Rectal smooth muscle tissue (tissue), 1 donor: ENCODE measurements around the gene LRRC40.
"Not testable (repeated sequence)": the region's sequence is repeated elsewhere in the genome, so short reads cannot be mapped to it uniquely, and the experiment has no call there.

ENCODE experiments used
- H3K27ac ChIP-seq: one replicate; pipeline ENCODE4 v1.7.0; 2013; ENCODE audit warnings: low read depth, low read length, inconsistent platforms
- H3K27me3 ChIP-seq: one replicate; pipeline ENCODE4 v1.7.0; 2013; ENCODE audit warnings: low read length; ENCODE audit not compliant: control insufficient read depth, insufficient read depth
- H3K36me3 ChIP-seq: one replicate; pipeline ENCODE4 v1.7.0; 2013; ENCODE audit warnings: low read length; ENCODE audit not compliant: control insufficient read depth, insufficient read depth
- H3K4me1 ChIP-seq: one replicate; pipeline ENCODE4 v1.7.0; 2013; ENCODE audit warnings: low read length; ENCODE audit not compliant: control insufficient read depth, insufficient read depth
- H3K4me3 ChIP-seq: one replicate; pipeline ENCODE4 v1.7.0; 2013; ENCODE audit warnings: low read length
- H3K9ac ChIP-seq: one replicate; pipeline ENCODE4 v1.7.0; 2013; ENCODE audit warnings: low read length

LRRC40 gene

DNA sequence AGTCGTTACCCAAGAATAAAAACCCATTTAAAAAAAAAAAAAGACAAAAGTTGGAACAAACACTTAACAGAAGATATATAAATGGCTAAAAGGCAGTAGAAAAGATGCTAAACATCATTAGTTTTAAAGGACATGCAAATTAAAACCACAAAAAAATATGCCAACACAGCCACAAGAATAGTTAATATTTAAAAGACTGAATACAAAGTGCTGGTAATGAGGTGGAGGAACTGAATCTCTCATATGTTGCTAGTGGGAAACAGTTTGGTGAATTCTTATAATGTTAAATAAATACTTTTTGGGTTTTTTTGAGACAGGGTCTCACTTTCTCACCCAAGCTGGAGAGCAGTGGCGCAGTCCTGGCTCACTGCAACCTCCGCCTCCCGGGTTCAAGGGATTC lies 10.0 kb downstream of the LRRC40 start:
- Histone ChIP-seq H3K36me3 (no peaks in the 10 kb centered on the region), H3K4me3 (no peak overlapping the region), H3K9ac (no peak overlapping the region), H3K27ac (no peak overlapping the region), H3K4me1 (no peaks in the 10 kb centered on the region), H3K27me3 (no peaks in the 10 kb centered on the region)

- H3K4me1 ChIP-seq, result no peaks in the 10 kb centered on the region
- no peak overlapping the region for H3K9ac ChIP-seq
- H3K36me3 ChIP-seq, result no peaks in the 10 kb centered on the region
- no peaks in the 10 kb centered on the region for H3K27me3 ChIP-seq
- no peak overlapping the region for H3K27ac ChIP-seq
- H3K4me3 ChIP-seq, result no peak overlapping the region
Measured at GRCh38 chr1:70194601-70195000, 10.8 kb downstream of the LRRC40 start.

- not testable (repeated sequence) for H3K9ac ChIP-seq, H3K27ac ChIP-seq, H3K36me3 ChIP-seq, H3K4me3 ChIP-seq, H3K27me3 ChIP-seq, H3K4me1 ChIP-seq
Measured at GRCh38 chr1:70192446-70192845, 12.9 kb downstream of the LRRC40 start.

- Histone ChIP-seq H3K27me3 (no peaks in the 10 kb centered on the region), H3K36me3 (no peaks in the 10 kb centered on the region), H3K4me3 (no peak overlapping the region), H3K4me1 (no peaks in the 10 kb centered on the region), H3K27ac (no peak overlapping the region), H3K9ac (no peak overlapping the region)
Measured at GRCh38 chr1:70190180-70190579, 15.2 kb downstream of the LRRC40 start.

DNA sequence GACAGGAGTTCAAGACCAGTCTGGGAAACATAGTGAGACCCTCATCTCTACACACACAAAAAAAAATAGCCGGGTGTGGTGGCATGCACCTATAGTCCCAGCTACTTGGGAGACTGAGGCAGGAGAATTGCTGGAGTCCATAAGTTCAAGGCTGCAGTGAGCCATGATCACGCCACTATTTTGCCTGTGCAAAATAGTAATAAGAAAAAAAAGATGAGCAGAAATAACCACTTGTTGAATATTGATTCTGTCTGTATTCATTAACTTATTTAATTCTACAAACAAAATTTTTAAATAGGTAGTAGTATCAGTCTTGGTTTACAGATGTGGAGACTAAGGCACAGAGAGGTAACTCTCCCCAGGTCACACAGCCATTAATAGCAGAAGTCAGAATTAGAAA lies 16.9 kb downstream of the LRRC40 start:
- Histone ChIP-seq H3K27me3 (no peaks in the 10 kb centered on the region), H3K27ac (no peak overlapping the region), H3K4me1 (no peaks in the 10 kb centered on the region), H3K9ac (no peak overlapping the region), H3K36me3 (no peaks in the 10 kb centered on the region), H3K4me3 (no peak overlapping the region)

GRCh38 chr1:70185181-70185580 lies 20.2 kb downstream of the LRRC40 start:
- not testable (repeated sequence) for H3K27me3 ChIP-seq, H3K27ac ChIP-seq, H3K4me1 ChIP-seq, H3K4me3 ChIP-seq, H3K9ac ChIP-seq, H3K36me3 ChIP-seq

- Histone ChIP-seq H3K27ac (no peak overlapping the region), H3K27me3 (no peaks in the 10 kb centered on the region), H3K9ac (no peak overlapping the region), H3K36me3 (no peaks in the 10 kb centered on the region), H3K4me3 (no peak overlapping the region), H3K4me1 (no peaks in the 10 kb centered on the region)
Measured at GRCh38 chr1:70171512-70171911, 33.9 kb downstream of the LRRC40 start.

GRCh38 chr1:70169018-70169839 lies 36.1 kb downstream of the LRRC40 start:
- Histone ChIP-seq H3K27me3 (no peaks in the 10 kb centered on the region), H3K36me3 (no peaks in the 10 kb centered on the region), H3K4me3 (no peak overlapping the region), H3K4me1 (no peaks in the 10 kb centered on the region), H3K27ac (no peak overlapping the region), H3K9ac (no peak overlapping the region)

DNA sequence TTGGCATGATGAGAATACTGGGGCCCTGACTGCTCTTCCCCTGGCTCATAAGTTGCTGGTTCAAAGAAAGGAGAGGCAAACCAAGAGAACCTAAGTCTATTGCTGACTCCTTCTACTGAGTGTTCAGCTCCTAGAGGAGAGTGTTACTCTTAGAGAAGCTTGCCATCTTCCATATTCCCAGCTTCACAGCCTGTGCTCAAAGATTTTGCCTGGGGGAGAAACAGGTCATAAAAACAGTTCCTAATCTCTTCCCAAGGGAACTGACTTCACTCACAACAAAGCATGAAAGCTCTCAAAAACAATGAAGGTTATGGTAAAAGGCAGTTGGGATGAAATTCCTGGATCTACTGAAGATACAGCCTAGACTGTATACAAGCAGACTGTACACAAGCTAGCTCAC lies 37.1 kb downstream of the LRRC40 start:
- no peaks in the 10 kb centered on the region for H3K36me3 ChIP-seq
- no peaks in the 10 kb centered on the region for H3K27me3 ChIP-seq
- H3K4me1 ChIP-seq, result no peaks in the 10 kb centered on the region
- no peak overlapping the region for H3K9ac ChIP-seq
- no peak overlapping the region for H3K4me3 ChIP-seq
- H3K27ac ChIP-seq, result no peak overlapping the region

- Histone ChIP-seq H3K9ac (no peak overlapping the region), H3K36me3 (no peaks in the 10 kb centered on the region), H3K4me1 (no peaks in the 10 kb centered on the region), H3K4me3 (no peak overlapping the region), H3K27ac (no peak overlapping the region), H3K27me3 (no peaks in the 10 kb centered on the region)
Measured at GRCh38 chr1:70164350-70164749, 41.0 kb downstream of the LRRC40 start.

DNA sequence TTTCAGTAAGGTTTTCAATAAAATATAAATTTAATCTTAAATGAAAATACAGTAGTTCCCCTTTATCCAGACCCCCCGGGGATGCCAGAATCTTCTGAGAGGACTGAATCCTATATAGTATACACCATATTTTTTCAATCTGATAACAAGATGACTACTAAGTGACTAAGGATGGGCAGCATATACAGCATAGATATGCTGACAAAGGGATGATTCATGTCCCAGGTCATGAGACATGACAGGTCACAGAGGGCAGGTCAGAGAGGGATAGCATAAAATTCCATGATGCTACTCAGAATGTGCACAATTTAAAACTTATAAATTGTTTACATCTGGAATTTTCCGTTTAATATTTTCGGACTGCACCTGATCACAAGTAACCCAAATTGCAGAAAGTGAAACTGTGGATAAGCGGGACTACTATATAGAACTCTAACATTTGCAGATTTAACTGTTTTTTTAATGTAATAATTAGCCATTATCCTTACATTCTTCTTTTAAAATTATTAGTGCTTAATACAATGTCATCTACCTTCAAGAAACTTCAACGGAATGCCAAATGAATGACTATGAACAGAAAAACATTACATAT lies 48.8 kb downstream of the LRRC40 start:
- H3K4me3 ChIP-seq, result no peak overlapping the region
- H3K4me1 ChIP-seq, result no peaks in the 10 kb centered on the region
- H3K36me3 ChIP-seq, result no peaks in the 10 kb centered on the region
- H3K27me3 ChIP-seq, result no peaks in the 10 kb centered on the region
- no peak overlapping the region for H3K27ac ChIP-seq
- no peak overlapping the region for H3K9ac ChIP-seq

GRCh38 chr1:70153739-70154138 lies 51.6 kb downstream of the LRRC40 start:
- Histone ChIP-seq H3K27me3 (no peaks in the 10 kb centered on the region), H3K27ac (no peak overlapping the region), H3K4me3 (no peak overlapping the region), H3K4me1 (no peaks in the 10 kb centered on the region), H3K36me3 (no peaks in the 10 kb centered on the region), H3K9ac (no peak overlapping the region)

DNA sequence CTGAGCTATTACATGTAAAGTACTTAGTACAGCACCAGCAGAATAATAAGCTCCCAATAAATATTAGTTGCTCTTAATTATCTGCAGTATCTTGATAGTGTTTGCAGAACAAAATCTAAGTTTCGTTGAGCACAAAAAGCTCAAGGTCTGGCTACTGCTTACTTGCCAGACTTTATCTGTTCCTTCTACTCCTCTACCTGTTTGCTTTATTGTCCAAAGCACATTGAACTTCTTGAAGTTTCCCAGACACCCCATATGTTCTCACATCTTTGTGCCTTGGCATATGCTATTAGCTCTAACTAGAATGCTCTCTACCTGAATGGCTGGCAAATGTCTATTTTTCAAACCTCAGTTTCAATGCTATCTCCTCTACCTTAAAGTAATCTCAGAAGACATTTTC lies 54.9 kb downstream of the LRRC40 start:
- Histone ChIP-seq H3K4me1 (no peaks in the 10 kb centered on the region), H3K4me3 (no peak overlapping the region), H3K9ac (no peak overlapping the region), H3K36me3 (no peaks in the 10 kb centered on the region), H3K27ac (no peak overlapping the region), H3K27me3 (no peaks in the 10 kb centered on the region)
